Caco-2 (cell line): ENCODE data around the gene IMMP2L. TPM values are rescaled to one million over a fixed set of nuclear protein-coding genes. Genes with fewer than 3 reads are reported as not detected.

Source experiments
- BruUV-seq: library from RNA; stranded (reverse); fragments of 400-500 nt; replicated peaks from 2 replicates; lab custom pipeline; 2021; lab: Mats Ljungman, UMichigan
- CTCF ChIA-PET: fragments of 300-600 bp; sonication (Branson Sonifier 250); formaldehyde crosslinking; loops from one replicate; lab custom pipeline; 2022; ENCODE audit warnings: antibody characterized with exemption; lab: Charles Lee
- POLR2A ChIA-PET: fragments of 300-600 bp; sonication (Branson Sonifier 250); formaldehyde crosslinking; loops from one replicate; lab custom pipeline; 2022; ENCODE audit warnings: antibody characterized with exemption; lab: Charles Lee
- DNase-seq, 2 experiments: peaks; one replicate each; pipeline versions ENCODE4 v3.0.0 to v3.0.0-alpha.2; 2020 to 2022
- H3K27me3 ChIP-seq: replicated peaks from 2 replicates; pipeline ENCODE4 v1.6.0; 2011; ENCODE audit warnings: low read length; ENCODE audit not compliant: control insufficient read depth, insufficient read depth
- H3K36me3 ChIP-seq: 2 replicates; pipeline ENCODE4 v1.5.1; 2011; ENCODE audit warnings: low read length; ENCODE audit not compliant: control insufficient read depth, insufficient read depth
- H3K4me1 ChIP-seq: fragments of 250-450 bp; sonication (Bioruptor Pico); 2 replicates; pipeline ENCODE4 v1.5.1; 2020; ENCODE audit warnings: mild to moderate bottlenecking
- H3K4me3 ChIP-seq: 2 replicates; pipeline ENCODE4 v1.5.1; 2011; ENCODE audit warnings: low read depth, mild to moderate bottlenecking, control low read depth, low read length
- H3K9me3 ChIP-seq: fragments of 250-450 bp; sonication (Bioruptor Pico); 2 replicates; pipeline ENCODE4 v1.5.1; 2020; ENCODE audit warnings: mild to moderate bottlenecking, moderate library complexity
- H3K27ac Mint-ChIP-seq: one replicate; pipeline ENCODE4 v1.8.0; 2022; ENCODE audit warnings: mixed read lengths; ENCODE audit not compliant: unreplicated experiment
- H3K27me3 Mint-ChIP-seq: one replicate; pipeline ENCODE4 v1.8.0; 2022; ENCODE audit warnings: mixed read lengths; ENCODE audit not compliant: insufficient read depth, unreplicated experiment
- H3K36me3 Mint-ChIP-seq: one replicate; pipeline ENCODE4 v1.8.0; 2022; ENCODE audit warnings: mild to moderate bottlenecking, mixed read lengths; ENCODE audit not compliant: insufficient read depth, unreplicated experiment
- H3K4me1 Mint-ChIP-seq: one replicate; pipeline ENCODE4 v1.8.0; 2022; ENCODE audit warnings: low read depth, mixed read lengths; ENCODE audit not compliant: unreplicated experiment
- H3K4me3 Mint-ChIP-seq: one replicate; pipeline ENCODE4 v1.8.0; 2022; ENCODE audit warnings: mild to moderate bottlenecking, moderate library complexity, mixed read lengths; ENCODE audit not compliant: unreplicated experiment
- H3K9me3 Mint-ChIP-seq: one replicate; pipeline ENCODE4 v1.8.0; 2022; ENCODE audit warnings: mixed read lengths; ENCODE audit not compliant: unreplicated experiment
- CTCF ChIP-seq, 2 experiments: fragments of 200-600 bp in 1 of 2; IDR thresholded peaks; 1 replicate in 1 of 2; 2 replicates in 1 of 2; pipeline versions ENCODE4 v1.5.1 to v1.8.0; 2011 to 2022; ENCODE audit warnings: antibody characterized with exemption in 1 of 2, control low read depth in 1 of 2, inconsistent platforms in 1 of 2, low read depth in 1 of 2, low read length in 1 of 2, mild to moderate bottlenecking in 1 of 2, moderate library complexity in 1 of 2; ENCODE audit not compliant: insufficient read depth in 1 of 2, severe bottlenecking in 1 of 2, unreplicated experiment in 1 of 2
- intact Hi-C: fragments of 100-400 bp; cut with micrococcal nuclease; formaldehyde crosslinking; loops from one replicate; pipeline ENCODE4 v1.10.0; 2022; ENCODE audit not compliant: unreplicated experiment
- total RNA-seq: library from RNA; stranded (reverse); gene quantifications from 2 replicates; pipeline ENCODE4 v1.2.3, GENCODE V29; 2022

Gene IMMP2L
- total RNA-seq, 1 experiment from 2014 or later = 9.5 TPM

DNA sequence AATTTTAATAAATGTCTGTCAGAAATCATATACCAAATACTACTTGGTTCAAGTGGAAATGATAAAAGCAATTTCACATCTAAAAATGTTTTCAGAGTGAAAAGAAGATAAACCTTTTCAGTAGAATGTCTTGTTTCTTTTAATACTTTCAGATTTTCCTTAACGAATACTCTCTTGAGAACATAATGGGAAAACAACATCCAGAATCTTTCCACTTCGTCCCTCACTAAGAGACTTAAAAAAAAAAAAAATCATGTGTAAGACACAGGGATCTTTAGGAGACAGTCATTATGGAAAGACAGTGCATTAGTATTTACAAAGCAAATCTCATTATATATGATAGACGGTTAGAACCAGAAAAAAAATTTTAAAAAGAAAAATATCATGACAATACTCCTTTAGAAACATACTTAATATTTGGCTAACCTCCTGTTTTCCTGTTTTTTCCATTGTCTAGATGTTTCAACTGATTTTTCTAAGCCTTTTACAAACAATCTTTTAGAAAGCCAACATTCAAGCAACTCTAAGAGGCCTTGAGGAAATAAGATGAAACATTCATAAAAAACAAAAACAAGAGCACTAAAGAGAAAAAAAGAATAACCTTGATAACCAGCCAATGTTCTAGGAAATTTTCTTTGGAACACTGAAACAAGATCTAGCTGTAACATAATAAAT lies 811.2 kb downstream of the IMMP2L start:
- H3K36me3 ChIP-seq = no peaks in the 10 kb centered on the region
- Mint-ChIP-seq H3K27ac (no peak overlapping the region), H3K36me3 (no peaks in the 10 kb centered on the region), H3K4me1 (no peaks in the 10 kb centered on the region), H3K4me3 (no peak overlapping the region), H3K27me3 (no peaks in the 10 kb centered on the region), H3K9me3 (peaks cover 10% of the 10 kb centered on the region)
- intact Hi-C loops = no loop called here
- ChIA-PET CTCF (no interaction called here), POLR2A (no interaction called here)
- no peak overlapping the region for H3K4me3 ChIP-seq
- no peaks in the 10 kb centered on the region for H3K4me1 ChIP-seq
- H3K27me3 ChIP-seq = no peaks in the 10 kb centered on the region
- DNase-seq = no peak
- H3K9me3 ChIP-seq = no peaks in the 10 kb centered on the region
- no TSS peak for BruUV-seq
- no peak for TF ChIP-seq CTCF (IDR thresholded peaks at IDR 0.05; ENCODE audit: insufficient read depth in 1 of 2, low read depth in 1 of 2, low read length in 1 of 2, severe bottlenecking in 1 of 2, unreplicated experiment in 1 of 2)

DNA sequence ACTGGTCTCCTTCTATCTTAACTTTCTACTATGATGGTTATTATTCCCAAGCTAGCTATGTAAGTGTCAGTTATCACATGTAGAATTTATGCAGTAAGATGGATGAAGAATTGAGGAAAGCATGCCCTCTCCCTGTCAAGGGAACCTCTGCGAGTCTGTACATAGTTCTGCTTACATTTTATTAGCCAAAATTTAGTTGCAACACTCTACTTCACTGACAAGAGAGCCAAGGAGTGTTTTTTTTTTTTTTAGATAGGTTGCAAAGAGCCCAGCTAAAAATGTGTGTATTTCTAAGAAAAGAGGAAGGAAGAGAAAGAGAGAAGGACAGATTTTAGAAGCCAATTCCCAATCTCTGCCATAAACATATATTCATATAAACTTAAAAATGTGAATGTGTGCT lies 829.1 kb downstream of the IMMP2L start:
- Histone ChIP-seq H3K27me3 (no peaks in the 10 kb centered on the region), H3K36me3 (no peaks in the 10 kb centered on the region), H3K9me3 (no peaks in the 10 kb centered on the region), H3K4me3 (no peak overlapping the region), H3K4me1 (no peaks in the 10 kb centered on the region)
- H3K4me3 Mint-ChIP-seq = no peak overlapping the region
- TF ChIP-seq CTCF (IDR thresholded peaks at IDR 0.05; ENCODE audit: insufficient read depth in 1 of 2, low read depth in 1 of 2, low read length in 1 of 2, severe bottlenecking in 1 of 2, unreplicated experiment in 1 of 2) = no peak
- no peak for DNase-seq
- H3K9me3 Mint-ChIP-seq = no peaks in the 10 kb centered on the region
- no peaks in the 10 kb centered on the region for H3K27me3 Mint-ChIP-seq
- no peaks in the 10 kb centered on the region for H3K36me3 Mint-ChIP-seq
- intact Hi-C loops = no loop called here
- no peaks in the 10 kb centered on the region for H3K4me1 Mint-ChIP-seq
- no peak overlapping the region for H3K27ac Mint-ChIP-seq
- no TSS peak for BruUV-seq
- ChIA-PET CTCF (no interaction called here), POLR2A (no interaction called here)

DNA sequence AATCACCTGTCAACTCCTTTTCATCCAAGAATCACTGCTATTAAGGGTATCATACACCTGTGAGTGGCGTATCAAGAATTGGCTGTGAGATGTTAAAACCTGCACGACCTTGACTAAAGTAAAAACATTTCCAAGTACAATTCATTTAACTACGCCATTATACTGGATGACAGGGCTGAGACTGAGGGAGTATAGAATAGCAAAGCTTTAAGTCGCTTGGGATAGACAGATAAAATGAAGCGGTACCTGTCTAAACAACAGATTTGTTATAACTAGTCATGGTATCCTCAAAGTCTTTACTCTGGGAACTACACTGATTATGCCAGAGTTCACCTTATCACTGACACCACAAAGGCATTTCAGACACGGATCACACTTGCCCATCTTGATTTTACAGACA lies 837.5 kb downstream of the IMMP2L start:
- H3K9me3 ChIP-seq = no peaks in the 10 kb centered on the region
- intact Hi-C loops = no loop called here
- POLR2A ChIA-PET = no interaction called here
- Mint-ChIP-seq H3K4me1 (no peaks in the 10 kb centered on the region), H3K9me3 (no peaks in the 10 kb centered on the region), H3K27ac (no peak overlapping the region), H3K4me3 (no peak overlapping the region), H3K27me3 (no peaks in the 10 kb centered on the region), H3K36me3 (no peaks in the 10 kb centered on the region)
- H3K27me3 ChIP-seq = no peaks in the 10 kb centered on the region
- H3K4me1 ChIP-seq = no peaks in the 10 kb centered on the region
- no TSS peak for BruUV-seq
- no peak for DNase-seq
- CTCF ChIA-PET = no interaction called here
- no peak overlapping the region for H3K4me3 ChIP-seq
- TF ChIP-seq CTCF (IDR thresholded peaks at IDR 0.05; ENCODE audit: insufficient read depth in 1 of 2, low read depth in 1 of 2, low read length in 1 of 2, severe bottlenecking in 1 of 2, unreplicated experiment in 1 of 2) = no peak
- H3K36me3 ChIP-seq = no peaks in the 10 kb centered on the region
